ENCODE data around the gene GCC1.

GRCh38 chr7:127588019-127588696, 2.8 kb upstream of the GCC1 start, which contains the start of gene ARF5:
- TF ChIP-seq, protein P1, sequence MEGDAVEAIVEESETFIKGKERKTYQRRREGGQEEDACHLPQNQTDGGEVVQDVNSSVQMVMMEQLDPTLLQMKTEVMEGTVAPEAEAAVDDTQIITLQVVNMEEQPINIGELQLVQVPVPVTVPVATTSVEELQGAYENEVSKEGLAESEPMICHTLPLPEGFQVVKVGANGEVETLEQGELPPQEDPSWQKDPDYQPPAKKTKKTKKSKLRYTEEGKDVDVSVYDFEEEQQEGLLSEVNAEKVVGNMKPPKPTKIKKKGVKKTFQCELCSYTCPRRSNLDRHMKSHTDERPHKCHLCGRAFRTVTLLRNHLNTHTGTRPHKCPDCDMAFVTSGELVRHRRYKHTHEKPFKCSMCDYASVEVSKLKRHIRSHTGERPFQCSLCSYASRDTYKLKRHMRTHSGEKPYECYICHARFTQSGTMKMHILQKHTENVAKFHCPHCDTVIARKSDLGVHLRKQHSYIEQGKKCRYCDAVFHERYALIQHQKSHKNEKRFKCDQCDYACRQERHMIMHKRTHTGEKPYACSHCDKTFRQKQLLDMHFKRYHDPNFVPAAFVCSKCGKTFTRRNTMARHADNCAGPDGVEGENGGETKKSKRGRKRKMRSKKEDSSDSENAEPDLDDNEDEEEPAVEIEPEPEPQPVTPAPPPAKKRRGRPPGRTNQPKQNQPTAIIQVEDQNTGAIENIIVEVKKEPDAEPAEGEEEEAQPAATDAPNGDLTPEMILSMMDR (IDR thresholded peaks at IDR 0.05), result no peak
- peak; percentile 47 to 75 (median 68) for TF ChIP-seq POLR2A (IDR thresholded peaks at IDR 0.05)

All from body of pancreas (tissue), 4 donors.